ENCODE results near the gene PLEKHG4B.

The PLEKHG4B gene

GRCh38 chr5:82570-82969, 9.4 kb upstream of the PLEKHG4B start:
- Histone ChIP-seq H2AFZ (ENCODE audit: low read depth) (no peak overlapping the region), H3K79me2 (ENCODE audit: insufficient read depth, low read depth) (no peaks in the 10 kb centered on the region), H3K36me3 (ENCODE audit: insufficient read depth) (no peaks in the 10 kb centered on the region), H3K4me2 (peak overlapping the region; percentile 5; the same call in 1 of the 2 replicates), H3K9ac (no peak overlapping the region), H3K4me1 (ENCODE audit: low read depth, poor library complexity, severe bottlenecking) (peaks cover 29% of the 10 kb centered on the region), H3K4me3 (IDR thresholded peaks at IDR 0.05; ENCODE audit: insufficient read depth, low read depth, low read length) (no peak overlapping the region), H4K20me1 (ENCODE audit: insufficient read depth) (no peaks in the 10 kb centered on the region), H3K27ac (peak overlapping the region; percentile 50; the same call in 1 of the 2 replicates), H3K27me3 (ENCODE audit: insufficient read depth, low read depth) (no peaks in the 10 kb centered on the region)
- TF ChIP-seq CTCF (conservative IDR thresholded peaks at IDR 0.05; ENCODE audit: low read depth, low read length) = no peak

GRCh38 chr5:83029-83428, 8.9 kb upstream of the PLEKHG4B start:
- Histone ChIP-seq H3K27ac (peak overlapping the region; percentile 50; the same call in 1 of the 2 replicates), H3K4me2 (peak overlapping the region; percentile 5; the same call in 1 of the 2 replicates), H3K27me3 (ENCODE audit: insufficient read depth, low read depth) (no peaks in the 10 kb centered on the region)

GRCh38 chr5:85334-85995, 6.5 kb upstream of the PLEKHG4B start:
- H3K4me3 ChIP-seq (IDR thresholded peaks at IDR 0.05; ENCODE audit: insufficient read depth, low read depth, low read length) = no peak overlapping the region
- H3K36me3 ChIP-seq (ENCODE audit: insufficient read depth) = no peaks in the 10 kb centered on the region
- H3K9ac ChIP-seq = no peak overlapping the region
- no peak for TF ChIP-seq CTCF (conservative IDR thresholded peaks at IDR 0.05; ENCODE audit: low read depth, low read length)
- H3K4me1 ChIP-seq (ENCODE audit: low read depth, poor library complexity, severe bottlenecking) = peaks cover 23% of the 10 kb centered on the region
- H4K20me1 ChIP-seq (ENCODE audit: insufficient read depth) = no peaks in the 10 kb centered on the region
- H2AFZ ChIP-seq (ENCODE audit: low read depth) = no peak overlapping the region
- no peaks in the 10 kb centered on the region; the same call in 1 of the 2 replicates for H3K79me2 ChIP-seq (ENCODE audit: insufficient read depth, low read depth)
- H3K27ac ChIP-seq = no peak overlapping the region
- no peaks in the 10 kb centered on the region for H3K27me3 ChIP-seq (ENCODE audit: insufficient read depth, low read depth)
- no peak overlapping the region for H3K4me2 ChIP-seq

More at GRCh38 chr5:83029-83428, 8.9 kb upstream of the PLEKHG4B start:
- no peaks in the 10 kb centered on the region for H4K20me1 ChIP-seq (ENCODE audit: insufficient read depth)
- no peak overlapping the region for H3K4me3 ChIP-seq (IDR thresholded peaks at IDR 0.05; ENCODE audit: insufficient read depth, low read depth, low read length)
- TF ChIP-seq CTCF (conservative IDR thresholded peaks at IDR 0.05; ENCODE audit: low read depth, low read length) = no peak
- peaks cover 28% of the 10 kb centered on the region for H3K4me1 ChIP-seq (ENCODE audit: low read depth, poor library complexity, severe bottlenecking)
- H3K36me3 ChIP-seq (ENCODE audit: insufficient read depth) = no peaks in the 10 kb centered on the region
- H3K9ac ChIP-seq = no peak overlapping the region
- H2AFZ ChIP-seq (ENCODE audit: low read depth) = no peak overlapping the region
- H3K79me2 ChIP-seq (ENCODE audit: insufficient read depth, low read depth) = no peaks in the 10 kb centered on the region

GRCh38 chr5:89337-90286, 2.4 kb upstream of the PLEKHG4B start:
- Histone ChIP-seq H3K4me2 (peak overlapping the region; percentile 71; the same call in 1 of the 2 replicates), H3K36me3 (ENCODE audit: insufficient read depth) (no peaks in the 10 kb centered on the region), H3K27me3 (ENCODE audit: insufficient read depth, low read depth) (no peaks in the 10 kb centered on the region), H4K20me1 (ENCODE audit: insufficient read depth) (no peaks in the 10 kb centered on the region), H3K4me1 (ENCODE audit: low read depth, poor library complexity, severe bottlenecking) (peaks cover 34% of the 10 kb centered on the region), H3K9ac (no peak overlapping the region), H3K79me2 (ENCODE audit: insufficient read depth, low read depth) (peaks cover 14% of the 10 kb centered on the region; the same call in 1 of the 2 replicates), H2AFZ (ENCODE audit: low read depth) (no peak overlapping the region), H3K4me3 (IDR thresholded peaks at IDR 0.05; ENCODE audit: insufficient read depth, low read depth, low read length) (no peak overlapping the region), H3K27ac (no peak overlapping the region)
- TF ChIP-seq CTCF (conservative IDR thresholded peaks at IDR 0.05; ENCODE audit: low read depth, low read length) = no peak

All from KMS-11 (cell line).